ENCODE results near the gene BPGM.

The BPGM gene

DNA sequence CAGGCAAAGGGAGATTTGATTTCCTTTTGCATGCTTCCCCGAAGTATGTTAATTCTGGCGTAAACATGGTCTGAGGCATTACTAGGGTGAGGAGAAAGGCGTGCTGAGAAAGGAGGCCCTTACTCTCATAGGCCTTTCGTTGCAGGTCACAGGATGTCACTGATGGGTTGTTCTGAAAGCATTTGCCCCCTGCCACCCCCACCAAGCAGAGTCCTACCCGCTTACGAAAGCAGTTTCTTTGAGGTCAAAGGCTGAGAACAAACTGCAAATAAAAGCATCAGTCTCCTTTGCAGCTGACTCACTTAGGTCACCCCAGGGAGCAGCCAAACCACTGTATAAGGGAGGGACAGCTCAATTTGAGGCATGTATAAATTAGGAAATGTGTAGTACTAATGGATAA, 57.1 kb downstream of the BPGM start (continued):
- TF ChIP-seq, protein P1, sequence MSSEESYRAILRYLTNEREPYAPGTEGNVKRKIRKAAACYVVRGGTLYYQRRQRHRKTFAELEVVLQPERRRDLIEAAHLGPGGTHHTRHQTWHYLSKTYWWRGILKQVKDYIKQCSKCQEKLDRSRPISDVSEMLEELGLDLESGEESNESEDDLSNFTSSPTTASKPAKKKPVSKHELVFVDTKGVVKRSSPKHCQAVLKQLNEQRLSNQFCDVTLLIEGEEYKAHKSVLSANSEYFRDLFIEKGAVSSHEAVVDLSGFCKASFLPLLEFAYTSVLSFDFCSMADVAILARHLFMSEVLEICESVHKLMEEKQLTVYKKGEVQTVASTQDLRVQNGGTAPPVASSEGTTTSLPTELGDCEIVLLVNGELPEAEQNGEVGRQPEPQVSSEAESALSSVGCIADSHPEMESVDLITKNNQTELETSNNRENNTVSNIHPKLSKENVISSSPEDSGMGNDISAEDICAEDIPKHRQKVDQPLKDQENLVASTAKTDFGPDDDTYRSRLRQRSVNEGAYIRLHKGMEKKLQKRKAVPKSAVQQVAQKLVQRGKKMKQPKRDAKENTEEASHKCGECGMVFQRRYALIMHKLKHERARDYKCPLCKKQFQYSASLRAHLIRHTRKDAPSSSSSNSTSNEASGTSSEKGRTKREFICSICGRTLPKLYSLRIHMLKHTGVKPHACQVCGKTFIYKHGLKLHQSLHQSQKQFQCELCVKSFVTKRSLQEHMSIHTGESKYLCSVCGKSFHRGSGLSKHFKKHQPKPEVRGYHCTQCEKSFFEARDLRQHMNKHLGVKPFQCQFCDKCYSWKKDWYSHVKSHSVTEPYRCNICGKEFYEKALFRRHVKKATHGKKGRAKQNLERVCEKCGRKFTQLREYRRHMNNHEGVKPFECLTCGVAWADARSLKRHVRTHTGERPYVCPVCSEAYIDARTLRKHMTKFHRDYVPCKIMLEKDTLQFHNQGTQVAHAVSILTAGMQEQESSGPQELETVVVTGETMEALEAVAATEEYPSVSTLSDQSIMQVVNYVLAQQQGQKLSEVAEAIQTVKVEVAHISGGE (tag by site-specific recombination; conservative IDR thresholded peaks at IDR 0.05; ENCODE audit: low read depth) = no peak
- no peak for TF ChIP-seq FEZF1 (tag by site-specific recombination; IDR thresholded peaks at IDR 0.05)
- no peak for TF ChIP-seq ZBTB17 (tag by site-specific recombination; IDR thresholded peaks at IDR 0.05)
- no peak for TF ChIP-seq ZNF398 (tag by site-specific recombination; IDR thresholded peaks at IDR 0.05)
- no peak for TF ChIP-seq ZNF791 (tag by site-specific recombination; IDR thresholded peaks at IDR 0.05)
- no peak for TF ChIP-seq ZNF16 (tag by site-specific recombination; IDR thresholded peaks at IDR 0.05; ENCODE audit: low read depth)

- Histone ChIP-seq H3K9me3 (ENCODE audit: control insufficient read depth, insufficient read depth, low read depth, low read length) (no peaks in the 10 kb centered on the region), H3K4me3 (ENCODE audit: low read depth, low read length) (no peak overlapping the region), H3K27ac (ENCODE audit: extremely low read depth, low read depth, low read length) (no peak overlapping the region), H3K36me3 (ENCODE audit: control insufficient read depth in 2 of 2, insufficient read depth in 1 of 2, low read length in 2 of 2) (no peaks in the 10 kb centered on the region), H3K4me1 (ENCODE audit: control insufficient read depth, insufficient read depth, low read length) (no peaks in the 10 kb centered on the region)
- ChIA-PET POLR2A (no interaction called here), CTCF (interaction anchor here (1.9 to 2.6 kb wide), 2 partner anchors 14 to 71 kb away, joined by 6 to 9 read pairs; no protein-coding TSS in a partner anchor)
- TF ChIP-seq ZNF366 (tag by site-specific recombination; conservative IDR thresholded peaks at IDR 0.05) = no peak
- no peak for TF ChIP-seq ZNF37A (tag by site-specific recombination; IDR thresholded peaks at IDR 0.05)
- TF ChIP-seq ZNF341 (tag by site-specific recombination; IDR thresholded peaks at IDR 0.05; ENCODE audit: low read depth) = no peak
- TF ChIP-seq ZNF394 (tag by site-specific recombination; IDR thresholded peaks at IDR 0.05; ENCODE audit: borderline replicate concordance) = no peak
- no peak for TF ChIP-seq HOXD13 (CRISPR knock-in tag; IDR thresholded peaks at IDR 0.05; ENCODE audit: borderline replicate concordance)
- no peak for TF ChIP-seq ZBTB8A (tag by site-specific recombination; IDR thresholded peaks at IDR 0.05)
- no peak for TF ChIP-seq ZNF362 (tag by site-specific recombination; IDR thresholded peaks at IDR 0.05)
- TF ChIP-seq, protein P2, sequence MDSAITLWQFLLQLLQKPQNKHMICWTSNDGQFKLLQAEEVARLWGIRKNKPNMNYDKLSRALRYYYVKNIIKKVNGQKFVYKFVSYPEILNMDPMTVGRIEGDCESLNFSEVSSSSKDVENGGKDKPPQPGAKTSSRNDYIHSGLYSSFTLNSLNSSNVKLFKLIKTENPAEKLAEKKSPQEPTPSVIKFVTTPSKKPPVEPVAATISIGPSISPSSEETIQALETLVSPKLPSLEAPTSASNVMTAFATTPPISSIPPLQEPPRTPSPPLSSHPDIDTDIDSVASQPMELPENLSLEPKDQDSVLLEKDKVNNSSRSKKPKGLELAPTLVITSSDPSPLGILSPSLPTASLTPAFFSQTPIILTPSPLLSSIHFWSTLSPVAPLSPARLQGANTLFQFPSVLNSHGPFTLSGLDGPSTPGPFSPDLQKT (IDR thresholded peaks at IDR 0.05; ENCODE audit: borderline replicate concordance, low read depth, low read length) = no peak
- TF ChIP-seq ZNF302 (tag by site-specific recombination; IDR thresholded peaks at IDR 0.05; ENCODE audit: low read depth) = no peak
- no peak for TF ChIP-seq KLF10 (tag by site-specific recombination; IDR thresholded peaks at IDR 0.05)
- TF ChIP-seq GLI4 (tag by site-specific recombination; IDR thresholded peaks at IDR 0.05) = no peak
- no peak for TF ChIP-seq FEZF1 (tag by site-specific recombination; IDR thresholded peaks at IDR 0.05)
- TF ChIP-seq BCL6B (tag by site-specific recombination; IDR thresholded peaks at IDR 0.05) = no peak
- no peak for TF ChIP-seq ZBTB20 (tag by site-specific recombination; IDR thresholded peaks at IDR 0.05)
These were observed 58.2 kb downstream of the BPGM start for GRCh38 chr7:134704827-134705226.

Measured in HEK293 (cell line).